Measurements from ENCODE around the gene MUC4. TPM values are rescaled to one million over a fixed set of nuclear protein-coding genes. Genes with fewer than 3 reads are reported as not detected.
"Not testable (repeated sequence)": the region's sequence is repeated elsewhere in the genome, so short reads cannot be mapped to it uniquely, and the experiment has no call there.

The MUC4 gene
- total and polyA plus RNA-seq, 5 donors: 0.02 to 0.12 TPM; not detected in 3

GRCh38 chr3:195809291-195809785 lies 2.4 kb downstream of the MUC4 start:
- WGBS: 70% methylated on average over 17 of the region's 17 CpGs
- DNase-seq: no peak
- H3K4me1 ChIP-seq (ENCODE audit: control insufficient read depth, insufficient read depth, low read length): no peaks in the 10 kb centered on the region
- no peak overlapping the region for H3K27ac ChIP-seq (ENCODE audit: low read length)
- intact Hi-C loops (cut with DNase I): no loop called here
- H3K27me3 ChIP-seq (ENCODE audit: control insufficient read depth, insufficient read depth): no peaks in the 10 kb centered on the region
- no peak for ATAC-seq
- H3K9me3 ChIP-seq (ENCODE audit: control insufficient read depth, low read length): no peaks in the 10 kb centered on the region
- no peak overlapping the region for H3K4me3 ChIP-seq (ENCODE audit: low read length)

GRCh38 chr3:195808741-195809290 lies 2.9 kb downstream of the MUC4 start:
- DNase-seq: no peak
- WGBS: 80% methylated on average over 11 of the region's 11 CpGs
- Histone ChIP-seq H3K4me1 (ENCODE audit: control insufficient read depth, insufficient read depth, low read length) (no peaks in the 10 kb centered on the region), H3K4me3 (ENCODE audit: low read length) (no peak overlapping the region), H3K27me3 (ENCODE audit: control insufficient read depth, insufficient read depth) (no peaks in the 10 kb centered on the region), H3K9me3 (ENCODE audit: control insufficient read depth, low read length) (no peaks in the 10 kb centered on the region), H3K27ac (ENCODE audit: low read length) (no peak overlapping the region)
- no peak for ATAC-seq
- intact Hi-C loops (cut with DNase I): no loop called here

DNA sequence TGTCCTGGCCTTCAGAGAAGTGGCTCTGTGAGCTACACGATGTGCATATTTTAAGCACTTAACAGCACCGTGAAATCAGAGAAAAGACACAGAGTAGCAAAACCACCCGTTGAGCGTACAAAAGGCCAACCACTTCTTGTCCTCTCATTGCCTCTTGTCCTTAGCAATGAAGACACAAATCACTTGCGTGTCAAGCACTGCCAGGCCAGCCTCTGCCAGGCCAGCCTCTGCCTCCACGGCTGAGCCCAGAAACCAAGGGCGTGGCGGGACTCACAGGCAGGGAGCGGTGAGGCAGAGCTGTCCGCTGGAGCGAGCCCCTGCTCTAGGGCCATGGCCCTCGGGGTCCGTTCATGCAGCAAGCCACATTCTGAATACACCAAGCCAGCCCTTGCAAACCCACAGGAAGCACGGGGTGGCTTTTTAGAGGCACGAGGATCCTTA lies 4.0 kb downstream of the MUC4 start:
- H3K27me3 ChIP-seq (ENCODE audit: control insufficient read depth, insufficient read depth): no peaks in the 10 kb centered on the region
- intact Hi-C loops (cut with DNase I): no loop called here
- H3K4me3 ChIP-seq (ENCODE audit: low read length): no peak overlapping the region
- H3K4me1 ChIP-seq (ENCODE audit: control insufficient read depth, insufficient read depth, low read length): no peaks in the 10 kb centered on the region
- H3K27ac ChIP-seq (ENCODE audit: low read length): no peak overlapping the region
- H3K9me3 ChIP-seq (ENCODE audit: control insufficient read depth, low read length): no peaks in the 10 kb centered on the region
- 89% methylated on average over 15 of the region's 15 CpGs for whole genome bisulfite sequencing
- ATAC-seq (no peak), DNase-seq (no peak)

GRCh38 chr3:195806916-195807231 lies 4.9 kb downstream of the MUC4 start:
- WGBS: 96% methylated on average over 8 of the region's 8 CpGs
- H3K4me1 ChIP-seq (ENCODE audit: control insufficient read depth, insufficient read depth, low read length): no peaks in the 10 kb centered on the region
- no peak for DNase-seq

GRCh38 chr3:195806211-195806915 lies 5.4 kb downstream of the MUC4 start:
- Histone ChIP-seq H3K4me1 (ENCODE audit: control insufficient read depth, insufficient read depth, low read length) (no peaks in the 10 kb centered on the region), H3K27me3 (ENCODE audit: control insufficient read depth, insufficient read depth) (no peaks in the 10 kb centered on the region), H3K27ac (ENCODE audit: low read length) (no peak overlapping the region), H3K4me3 (ENCODE audit: low read length) (no peak overlapping the region), H3K9me3 (ENCODE audit: control insufficient read depth, low read length) (no peaks in the 10 kb centered on the region)
- intact Hi-C loops (cut with DNase I): no loop called here
- DNase-seq: no peak
- WGBS: 44% methylated on average over 11 of the region's 11 CpGs
- ATAC-seq: no peak

More at GRCh38 chr3:195806916-195807231, 4.9 kb downstream of the MUC4 start:
- no peak overlapping the region for H3K4me3 ChIP-seq (ENCODE audit: low read length)
- no peaks in the 10 kb centered on the region for H3K9me3 ChIP-seq (ENCODE audit: control insufficient read depth, low read length)
- no peak for ATAC-seq
- H3K27me3 ChIP-seq (ENCODE audit: control insufficient read depth, insufficient read depth): no peaks in the 10 kb centered on the region
- intact Hi-C loops (cut with DNase I): no loop called here
- H3K27ac ChIP-seq (ENCODE audit: low read length): no peak overlapping the region

DNA sequence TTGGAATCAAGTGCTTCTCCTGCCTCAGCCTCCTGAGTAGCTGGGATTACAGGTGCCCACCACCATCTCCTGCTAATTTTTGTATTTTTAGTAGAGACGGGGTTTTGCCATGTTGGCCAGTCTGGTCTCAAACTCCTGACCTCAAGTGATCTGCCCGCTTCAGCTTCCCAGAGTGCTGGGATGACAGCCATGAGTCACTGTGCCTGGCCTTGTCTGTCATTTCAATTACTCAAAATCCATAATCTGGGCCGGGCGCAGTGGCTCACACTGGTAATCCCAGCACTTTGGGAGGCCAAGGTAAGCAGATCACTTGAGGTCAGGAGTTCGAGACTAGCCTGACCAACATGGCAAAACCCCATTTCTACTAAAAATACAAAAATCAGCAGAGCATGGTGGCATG lies 6.1 kb downstream of the MUC4 start:
- ATAC-seq; H3K4me3 ChIP-seq (ENCODE audit: low read length); H3K27me3 ChIP-seq (ENCODE audit: control insufficient read depth, insufficient read depth); H3K27ac ChIP-seq (ENCODE audit: low read length); H3K9me3 ChIP-seq (ENCODE audit: control insufficient read depth, low read length); H3K4me1 ChIP-seq (ENCODE audit: control insufficient read depth, insufficient read depth, low read length); DNase-seq; intact Hi-C loops (cut with DNase I): not testable (repeated sequence)
- 94% methylated on average over 5 of the region's 5 CpGs for WGBS

- 94% methylated on average over 14 of the region's 14 CpGs for WGBS
- Histone ChIP-seq H3K9me3 (ENCODE audit: control insufficient read depth, low read length) (no peaks in the 10 kb centered on the region), H3K27ac (ENCODE audit: low read length) (no peak overlapping the region), H3K27me3 (ENCODE audit: control insufficient read depth, insufficient read depth) (no peaks in the 10 kb centered on the region), H3K4me1 (ENCODE audit: control insufficient read depth, insufficient read depth, low read length) (no peaks in the 10 kb centered on the region), H3K4me3 (ENCODE audit: low read length) (no peak overlapping the region)
- intact Hi-C loops (cut with DNase I): no loop called here
- ATAC-seq (no peak), DNase-seq (no peak)
Measured at GRCh38 chr3:195805181-195805580, 6.5 kb downstream of the MUC4 start.

DNA sequence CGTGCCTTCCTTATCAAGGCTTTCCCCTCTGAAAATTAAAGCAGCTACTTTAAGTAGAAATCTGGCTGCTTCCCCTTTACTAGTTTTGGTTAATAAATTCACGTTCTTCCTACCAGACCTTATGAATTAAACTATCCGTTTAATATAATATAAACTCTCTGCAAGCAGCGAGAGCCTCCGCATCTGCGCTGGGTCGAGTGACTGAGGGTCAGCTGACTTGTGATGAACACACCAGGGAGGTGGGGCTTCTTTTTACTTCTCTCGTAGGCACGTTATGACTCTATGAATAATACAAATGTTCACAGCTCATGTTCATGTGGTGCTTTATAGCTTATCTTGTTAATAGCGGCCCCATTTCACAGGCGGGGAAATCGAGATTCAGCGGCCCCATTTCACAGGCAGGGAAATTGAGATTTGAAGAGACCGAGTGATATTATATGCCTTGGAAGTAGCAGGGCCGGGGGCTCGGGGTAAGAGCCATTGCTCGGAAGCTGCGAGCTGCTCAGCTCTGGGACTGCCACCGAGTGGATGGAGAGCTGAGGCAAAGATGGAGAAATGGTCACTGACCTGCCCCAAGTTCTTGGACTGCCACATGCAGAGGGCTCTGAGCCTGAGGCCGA lies 8.3 kb downstream of the MUC4 start:
- peak in 1 of 3 donors; percentile 69 for DNase-seq
- 76% methylated on average over 20 of the region's 20 CpGs for WGBS
- Histone ChIP-seq H3K9me3 (ENCODE audit: control insufficient read depth, low read length) (no peaks in the 10 kb centered on the region), H3K4me3 (ENCODE audit: low read length) (peak overlapping the region; percentile 19), H3K27ac (ENCODE audit: low read length) (no peak overlapping the region), H3K27me3 (ENCODE audit: control insufficient read depth, insufficient read depth) (no peaks in the 10 kb centered on the region), H3K4me1 (ENCODE audit: control insufficient read depth, insufficient read depth, low read length) (no peaks in the 10 kb centered on the region)
- peak; percentile 44 to 55 for ATAC-seq
- intact Hi-C loops (cut with DNase I): no loop called here

DNA sequence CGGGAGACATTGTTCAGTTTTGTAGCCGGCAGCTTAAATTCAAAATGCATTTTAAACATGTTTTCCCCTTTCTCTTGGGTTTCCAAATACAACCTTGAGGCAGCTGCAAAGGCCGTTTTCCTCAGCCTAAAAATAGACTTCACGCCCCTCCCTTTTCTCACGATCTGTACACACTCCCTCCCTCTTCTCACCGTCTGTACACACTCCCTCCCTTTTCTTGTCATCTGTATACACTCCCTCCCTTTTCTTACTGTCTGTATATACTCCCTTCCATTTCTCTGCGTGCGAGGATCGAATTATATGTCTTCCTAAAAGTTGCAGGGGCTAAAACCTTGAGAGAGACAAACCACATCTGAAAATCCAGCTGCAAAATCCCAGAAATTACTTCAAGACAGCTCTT lies 8.9 kb downstream of the MUC4 start:
- Histone ChIP-seq H3K4me1 (ENCODE audit: control insufficient read depth, insufficient read depth, low read length) (no peaks in the 10 kb centered on the region), H3K9me3 (ENCODE audit: control insufficient read depth, low read length) (no peaks in the 10 kb centered on the region), H3K4me3 (ENCODE audit: low read length) (peak overlapping the region; percentile 19), H3K27me3 (ENCODE audit: control insufficient read depth, insufficient read depth) (no peaks in the 10 kb centered on the region), H3K27ac (ENCODE audit: low read length) (no peak overlapping the region)
- 25% methylated on average over 9 of the region's 9 CpGs for WGBS
- ATAC-seq: no peak
- intact Hi-C loops (cut with DNase I): no loop called here
- no peak for DNase-seq

GRCh38 chr3:195802261-195802701 lies 9.4 kb downstream of the MUC4 start:
- ATAC-seq (no peak), DNase-seq (no peak)
- Histone ChIP-seq H3K4me3 (ENCODE audit: low read length) (no peak overlapping the region), H3K4me1 (ENCODE audit: control insufficient read depth, insufficient read depth, low read length) (no peaks in the 10 kb centered on the region), H3K27ac (ENCODE audit: low read length) (no peak overlapping the region), H3K9me3 (ENCODE audit: control insufficient read depth, low read length) (no peaks in the 10 kb centered on the region), H3K27me3 (ENCODE audit: control insufficient read depth, insufficient read depth) (no peaks in the 10 kb centered on the region)
- 45% methylated on average over 15 of the region's 15 CpGs for WGBS
- intact Hi-C loops (cut with DNase I): no loop called here
